ENCODE results near the gene TMEM92.

GRCh38 chr17:50312308-50312707, 38.0 kb downstream of the TMEM92 start:
- TF ChIP-seq CTCF (conservative IDR thresholded peaks at IDR 0.05; ENCODE audit: low read length) (no peak), EZH2phosphoT487 (IDR thresholded peaks at IDR 0.05; ENCODE audit: borderline replicate concordance) (no peak)

Data from Loucy (cell line).